Vagina (tissue), 2 donors: ENCODE measurements around the gene ANP32B.

Experiments
- POLR2A ChIP-seq, 2 donors: fragments of 450-650 bp; IDR thresholded peaks; one replicate each; pipeline ENCODE4 v1.6.1; 2017; ENCODE audit warnings: antibody characterized with exemption in 2 of 2, mild to moderate bottlenecking in 2 of 2, moderate library complexity in 2 of 2
- POLR2AphosphoS5 ChIP-seq, 2 donors: sonication (generic); formaldehyde crosslinking; IDR thresholded peaks; one replicate each; pipeline ENCODE4 v1.9.0; 2017; ENCODE audit warnings: antibody characterized with exemption in 2 of 2, mild to moderate bottlenecking in 2 of 2, low read depth in 1 of 2; ENCODE audit not compliant: insufficient read depth in 1 of 2
- TF ChIP-seq, protein P1 (sequence below), 3 experiments: fragments of 450-650 bp in 2 of 3; fragments of 200-600 bp in 1 of 3; sonication (generic) in 1 of 3; IDR thresholded peaks; one replicate each; pipeline ENCODE4 v1.5.1; 2017 to 2019; ENCODE audit warnings: antibody characterized with exemption in 3 of 3, mild to moderate bottlenecking in 2 of 3, moderate library complexity in 2 of 3

DNA sequence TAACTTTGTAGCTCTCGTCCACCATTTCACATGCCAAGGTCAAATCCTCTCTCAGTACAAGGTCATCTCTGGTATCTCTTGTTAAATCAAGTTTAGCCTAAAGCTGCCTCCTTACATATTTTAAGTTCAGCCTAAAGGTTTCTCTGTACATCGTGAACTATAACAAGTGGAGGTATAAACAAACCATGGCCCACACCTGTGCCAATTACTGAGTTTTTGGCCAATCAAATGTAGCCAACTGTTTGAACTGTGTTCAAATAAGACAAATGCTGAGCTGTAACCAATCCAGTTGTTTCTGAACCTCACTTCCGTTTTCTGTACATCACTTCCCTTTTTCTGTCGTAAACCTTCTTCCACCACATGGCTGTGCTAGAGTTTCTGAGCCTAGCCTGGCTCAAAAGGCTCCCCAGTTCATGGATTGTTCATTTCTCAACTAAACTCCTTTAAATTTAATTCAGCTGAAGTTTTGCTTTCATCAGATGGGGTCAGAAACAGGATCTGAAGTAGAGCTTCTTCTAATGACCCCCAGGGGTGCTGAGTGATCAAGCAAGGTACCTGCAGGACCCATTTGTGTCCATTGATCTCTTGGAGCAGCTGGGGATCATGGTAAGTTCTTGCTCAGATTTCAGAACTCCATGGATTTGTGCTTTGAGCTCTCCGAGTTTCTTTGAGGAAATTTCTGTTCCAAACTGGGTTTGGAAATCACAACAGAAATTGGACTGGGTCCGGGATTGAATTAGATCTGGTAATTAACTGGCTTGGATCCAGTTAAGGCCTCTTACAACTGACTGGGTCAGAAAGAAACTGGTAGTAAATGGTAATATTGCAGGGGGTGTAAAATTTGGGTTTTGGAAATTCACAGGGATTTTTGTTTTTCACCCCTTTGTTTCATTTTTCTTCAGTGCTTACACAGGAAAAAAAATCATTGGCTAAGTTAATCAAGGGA, 62.4 kb downstream of the ANP32B start:
- TF ChIP-seq POLR2A (IDR thresholded peaks at IDR 0.05) (no peak), POLR2AphosphoS5 (IDR thresholded peaks at IDR 0.05; ENCODE audit: insufficient read depth in 1 of 2, low read depth in 1 of 2) (no peak)
- TF ChIP-seq, protein P1, sequence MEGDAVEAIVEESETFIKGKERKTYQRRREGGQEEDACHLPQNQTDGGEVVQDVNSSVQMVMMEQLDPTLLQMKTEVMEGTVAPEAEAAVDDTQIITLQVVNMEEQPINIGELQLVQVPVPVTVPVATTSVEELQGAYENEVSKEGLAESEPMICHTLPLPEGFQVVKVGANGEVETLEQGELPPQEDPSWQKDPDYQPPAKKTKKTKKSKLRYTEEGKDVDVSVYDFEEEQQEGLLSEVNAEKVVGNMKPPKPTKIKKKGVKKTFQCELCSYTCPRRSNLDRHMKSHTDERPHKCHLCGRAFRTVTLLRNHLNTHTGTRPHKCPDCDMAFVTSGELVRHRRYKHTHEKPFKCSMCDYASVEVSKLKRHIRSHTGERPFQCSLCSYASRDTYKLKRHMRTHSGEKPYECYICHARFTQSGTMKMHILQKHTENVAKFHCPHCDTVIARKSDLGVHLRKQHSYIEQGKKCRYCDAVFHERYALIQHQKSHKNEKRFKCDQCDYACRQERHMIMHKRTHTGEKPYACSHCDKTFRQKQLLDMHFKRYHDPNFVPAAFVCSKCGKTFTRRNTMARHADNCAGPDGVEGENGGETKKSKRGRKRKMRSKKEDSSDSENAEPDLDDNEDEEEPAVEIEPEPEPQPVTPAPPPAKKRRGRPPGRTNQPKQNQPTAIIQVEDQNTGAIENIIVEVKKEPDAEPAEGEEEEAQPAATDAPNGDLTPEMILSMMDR (IDR thresholded peaks at IDR 0.05): no peak
